HG03460 (cell line): ENCODE results near the gene MRPS14.

ENCODE experiments used
- ATAC-seq: cut with Tn5 transposase; IDR thresholded peaks from one replicate; pipeline ENCODE4 v1.9.1; 2021; ENCODE audit not compliant: unreplicated experiment

Gene MRPS14

GRCh38 chr1:175024773-175025172, 1.5 kb upstream of the MRPS14 start:
- no peak for ATAC-seq

- ATAC-seq, result peak; percentile 3
Measured at GRCh38 chr1:175023922-175024242, 657 bp upstream of the MRPS14 start.

GRCh38 chr1:175019524-175019923, 3.7 kb downstream of the MRPS14 start:
- no peak for ATAC-seq

- ATAC-seq, result no peak
Measured at GRCh38 chr1:175015243-175015642, 8.0 kb downstream of the MRPS14 start.

GRCh38 chr1:175013445-175013844, 9.8 kb downstream of the MRPS14 start:
- ATAC-seq, result no peak

GRCh38 chr1:175009532-175009931, 13.7 kb downstream of the MRPS14 start:
- ATAC-seq, result no peak

GRCh38 chr1:175005085-175005783, 18.0 kb downstream of the MRPS14 start:
- no peak for ATAC-seq

GRCh38 chr1:175003521-175003920, 19.7 kb downstream of the MRPS14 start:
- ATAC-seq, result no peak

GRCh38 chr1:175002910-175003517, 20.2 kb downstream of the MRPS14 start:
- no peak for ATAC-seq

GRCh38 chr1:175000697-175001187, 22.5 kb downstream of the MRPS14 start:
- ATAC-seq, result no peak

GRCh38 chr1:174999936-175000696, 23.1 kb downstream of the MRPS14 start, which contains the start of gene CACYBP:
TSS of gene CACYBP (plus strand) at chr1:174999947. CDS start at chr1:175000181, 234 bp downstream.
- ATAC-seq, result peak; percentile 9

- peak; percentile 78 for ATAC-seq
Measured at GRCh38 chr1:174999216-174999935, 23.8 kb downstream of the MRPS14 start.

GRCh38 chr1:174998569-174999215, 24.5 kb downstream of the MRPS14 start:
- peak; percentile 21 for ATAC-seq

- ATAC-seq, result no peak
Measured at GRCh38 chr1:174997041-174997440, 26.2 kb downstream of the MRPS14 start.

GRCh38 chr1:174996476-174996875, 26.7 kb downstream of the MRPS14 start:
- no peak for ATAC-seq

GRCh38 chr1:174995916-174996315, 27.3 kb downstream of the MRPS14 start:
- ATAC-seq, result no peak

GRCh38 chr1:174995121-174995520, 28.1 kb downstream of the MRPS14 start:
- no peak for ATAC-seq

GRCh38 chr1:174991473-174991872, 31.8 kb downstream of the MRPS14 start:
- no peak for ATAC-seq

GRCh38 chr1:174990382-174990999, 32.7 kb downstream of the MRPS14 start:
- ATAC-seq, result peak; percentile 50

- no peak for ATAC-seq
Measured at GRCh38 chr1:174989536-174990220, 33.5 kb downstream of the MRPS14 start.
